Gastroesophageal sphincter (tissue), 3 donors: ENCODE data around the gene MZT1.

ENCODE experiments used
- CTCF ChIP-seq, 4 experiments: fragments of 200-600 bp in 2 of 4; fragments of 450-650 bp in 2 of 4; sonication (generic) in 1 of 4; IDR thresholded peaks; one replicate each; pipeline ENCODE4 v1.5.1; 2017 to 2019; ENCODE audit warnings: antibody characterized with exemption in 4 of 4, mild to moderate bottlenecking in 2 of 4, moderate library complexity in 2 of 4
- EP300 ChIP-seq: sonication (generic); formaldehyde crosslinking; IDR thresholded peaks from one replicate; pipeline ENCODE4 v1.6.1; 2017; ENCODE audit warnings: antibody characterized with exemption, mild to moderate bottlenecking
- POLR2A ChIP-seq, 2 donors: fragments of 450-650 bp; IDR thresholded peaks; one replicate each; pipeline ENCODE4 v1.6.1; 2017; ENCODE audit warnings: antibody characterized with exemption in 2 of 2, mild to moderate bottlenecking in 2 of 2, moderate library complexity in 1 of 2

GRCh38 chr13:72680353-72680752 lies 47.1 kb downstream of the MZT1 start:
- TF ChIP-seq CTCF (IDR thresholded peaks at IDR 0.05), result no peak
- TF ChIP-seq POLR2A (IDR thresholded peaks at IDR 0.05), result no peak
- no peak for TF ChIP-seq EP300
